ENCODE results near the gene HDAC9.

The HDAC9 gene

GRCh38 chr7:18494821-18495408 is 634 bp upstream of the HDAC9 start:
- peak; percentile 17 to 18 for DNase-seq

- no peak for DNase-seq
Observed at GRCh38 chr7:18496341-18496700, 772 bp downstream of the HDAC9 start.

DNA sequence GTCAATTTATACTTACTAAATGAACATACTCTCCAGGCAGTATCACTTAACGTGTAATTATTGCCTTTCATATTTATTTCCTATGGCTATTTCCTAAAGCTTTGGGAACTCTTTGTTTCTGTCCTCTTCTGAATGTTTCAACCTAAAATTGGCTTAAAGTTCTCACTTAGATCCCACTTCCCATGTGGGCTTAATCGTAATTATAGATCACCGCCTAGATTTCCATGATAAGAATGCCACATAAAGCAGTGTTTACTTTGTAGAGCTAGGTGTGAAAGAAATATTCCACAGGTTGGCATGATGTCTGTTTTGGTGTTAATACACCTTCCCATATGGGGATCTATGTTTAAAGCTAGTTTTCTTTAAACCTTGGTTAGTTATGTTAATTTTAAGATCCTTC is 1.5 kb downstream of the HDAC9 start:
- DNase-seq = no peak

DNA sequence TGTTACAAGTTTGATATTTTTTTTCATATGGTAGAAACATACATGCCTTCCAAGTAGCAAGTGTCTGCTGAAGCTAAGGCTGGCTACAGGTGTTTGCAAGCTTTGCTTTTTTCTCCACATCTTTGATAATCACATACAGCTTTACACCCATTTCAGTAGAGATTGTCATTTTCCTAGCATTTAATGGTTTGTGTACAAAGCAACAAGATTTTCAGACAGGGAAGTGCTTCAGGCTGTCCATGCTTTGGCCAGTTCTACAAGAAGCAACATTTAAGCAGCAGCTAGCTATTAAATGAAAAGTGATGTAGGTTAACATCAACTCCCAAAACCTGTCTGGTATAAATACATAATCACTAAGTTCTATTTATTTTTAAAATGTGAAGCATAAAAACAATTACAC is 2.3 kb downstream of the HDAC9 start:
- no peak for DNase-seq

GRCh38 chr7:18498341-18498740 is 2.8 kb downstream of the HDAC9 start:
- DNase-seq = no peak

- DNase-seq = no peak
Observed at GRCh38 chr7:18499407-18500177, 4.0 kb downstream of the HDAC9 start.

DNA sequence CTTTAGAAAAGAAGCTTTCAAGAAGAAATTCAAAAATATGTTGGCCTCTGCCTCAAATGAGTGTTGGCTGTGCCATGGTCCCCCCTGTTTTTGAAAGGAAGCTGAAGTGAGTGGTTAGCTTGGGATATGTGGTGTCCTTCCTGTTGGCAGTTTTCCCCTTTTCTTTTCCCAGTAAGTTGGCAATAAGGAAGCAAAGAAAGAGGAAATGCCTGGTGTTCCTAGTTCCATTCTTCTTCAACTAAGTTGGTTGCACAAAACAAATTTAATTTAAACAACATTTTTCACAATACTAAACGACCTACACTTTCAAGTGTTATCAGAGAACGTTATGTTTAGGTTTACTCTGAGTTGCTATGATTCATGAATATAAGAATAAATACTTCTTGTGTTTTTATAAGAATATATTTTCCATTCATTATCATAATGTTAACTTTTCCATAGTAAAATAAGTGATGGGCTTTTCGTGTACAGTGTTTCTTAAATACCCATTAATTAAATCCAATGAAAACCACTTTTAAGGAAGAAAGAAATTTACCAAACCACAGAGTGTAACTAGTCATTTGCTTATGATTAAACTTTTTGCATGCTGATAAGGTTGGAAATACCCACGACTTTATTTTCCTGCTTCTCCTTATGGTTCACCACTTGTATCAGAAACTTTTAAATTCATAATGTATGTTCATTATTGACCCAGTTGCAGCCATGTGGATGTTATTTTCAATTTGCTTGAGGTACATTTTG is 7.7 kb downstream of the HDAC9 start:
- DNase-seq = no peak

- no peak for DNase-seq
Observed at GRCh38 chr7:18504965-18505364, 9.4 kb downstream of the HDAC9 start.

- no peak for DNase-seq
Observed at GRCh38 chr7:18505870-18506460, 10.4 kb downstream of the HDAC9 start.

GRCh38 chr7:18508443-18509427 is 13.2 kb downstream of the HDAC9 start:
- no peak for DNase-seq

DNA sequence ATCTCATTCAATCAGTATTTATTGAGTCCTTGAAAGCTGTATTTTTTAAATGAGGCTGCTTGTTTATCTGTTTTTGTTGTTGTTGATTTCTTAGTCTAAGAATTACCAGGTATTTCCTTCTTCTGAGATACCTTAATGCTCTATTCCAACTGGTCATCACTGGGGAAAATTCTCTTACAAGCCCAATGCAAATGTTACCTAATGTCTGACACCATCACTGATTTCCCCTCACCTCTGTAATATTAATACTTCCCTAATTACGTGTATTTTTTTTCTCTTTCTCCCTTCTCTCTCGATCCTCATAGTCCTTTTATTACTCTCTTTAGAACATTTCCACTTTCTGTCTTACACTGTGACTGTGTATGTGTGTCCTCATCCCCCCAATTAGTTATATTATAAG is 13.9 kb downstream of the HDAC9 start:
- DNase-seq = no peak

GRCh38 chr7:18511351-18512140 is 16.0 kb downstream of the HDAC9 start:
- no peak for DNase-seq

- no peak for DNase-seq
Observed at GRCh38 chr7:18513343-18513742, 17.8 kb downstream of the HDAC9 start.

DNA sequence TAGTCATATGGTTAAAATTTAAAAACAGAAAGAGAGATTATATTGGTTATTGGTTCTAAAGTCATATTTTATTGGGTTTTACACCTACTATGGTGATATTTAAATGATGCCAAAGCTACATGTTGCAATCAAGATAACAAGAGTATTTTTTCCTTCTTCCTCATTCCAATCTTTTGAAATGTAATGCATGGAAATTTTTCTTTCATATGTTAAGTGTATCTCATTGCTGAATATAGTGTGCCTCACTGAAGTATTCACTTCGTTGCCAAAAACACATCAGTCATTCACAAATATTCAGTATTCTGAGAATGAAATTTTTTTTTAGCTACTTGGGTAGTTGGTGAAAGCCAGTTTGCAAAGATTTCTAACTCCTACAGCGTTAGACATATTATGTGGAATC is 19.5 kb downstream of the HDAC9 start:
- DNase-seq = no peak

DNA sequence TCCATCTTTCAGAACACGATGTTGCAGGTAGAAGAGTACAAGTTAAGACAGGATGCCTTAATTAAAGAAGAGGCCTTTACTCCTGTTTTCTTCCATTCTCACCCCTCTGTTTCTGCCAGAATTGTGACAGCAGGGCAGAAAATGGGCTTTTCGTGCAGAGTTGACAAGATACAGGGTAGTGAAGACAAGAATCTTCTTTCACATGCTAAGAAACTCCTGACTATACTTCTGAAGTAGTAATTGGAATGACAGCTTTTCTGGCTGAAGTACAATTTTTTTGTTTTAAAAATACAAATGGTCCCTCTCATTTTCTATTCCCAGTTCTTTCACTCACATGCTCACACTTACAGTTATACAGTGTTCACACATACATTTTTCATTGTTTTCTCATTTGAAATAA is 22.1 kb downstream of the HDAC9 start:
- DNase-seq = no peak

DNA sequence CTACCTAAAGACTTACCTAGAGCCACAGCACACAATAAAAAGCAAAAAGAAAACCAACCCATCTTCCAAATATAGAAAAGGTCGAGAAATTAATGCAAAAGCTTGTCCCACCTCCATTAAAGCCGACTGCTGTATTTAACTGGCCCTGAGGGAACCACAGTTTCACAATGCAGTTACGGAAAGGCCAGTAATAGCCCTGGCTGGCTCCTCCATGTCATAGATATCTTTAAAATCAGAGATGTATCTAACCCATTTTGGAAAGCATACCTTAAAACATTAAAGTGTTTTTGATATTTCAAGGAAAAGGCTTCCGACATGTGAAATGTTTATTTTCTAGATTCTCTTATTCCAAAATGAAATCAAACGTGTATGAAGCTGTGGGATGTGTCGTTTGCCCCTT is 23.0 kb downstream of the HDAC9 start:
- DNase-seq = no peak

- no peak for DNase-seq
Observed at GRCh38 chr7:18520450-18521235, 25.1 kb downstream of the HDAC9 start.

- DNase-seq = no peak
Observed at GRCh38 chr7:18521236-18521589, 25.7 kb downstream of the HDAC9 start.

GRCh38 chr7:18521945-18522566 is 26.5 kb downstream of the HDAC9 start:
- no peak for DNase-seq

GRCh38 chr7:18524248-18524647 is 28.7 kb downstream of the HDAC9 start:
- DNase-seq = no peak

Data from activated T-cell treated with anti-CD3 and anti-CD28 coated beads, Interleukin-2, amount 50 U/mL, for 48 hours (primary cell).